Glutamatergic neuron (in vitro differentiated cells): ENCODE measurements around the gene GRK6. TPM values are rescaled to one million over a fixed set of nuclear protein-coding genes. Genes with fewer than 3 reads are reported as not detected.

Experiments
- DNase-seq: peaks from one replicate; pipeline ENCODE4 v3.0.0; 2022
- H3K27ac Mint-ChIP-seq: one replicate; pipeline ENCODE4 v1.8.0; 2020; ENCODE audit warnings: mild to moderate bottlenecking, mixed read lengths, inconsistent platforms; ENCODE audit not compliant: unreplicated experiment
- H3K27me3 Mint-ChIP-seq: one replicate; pipeline ENCODE4 v1.8.0; 2020; ENCODE audit warnings: mild to moderate bottlenecking, moderate library complexity, mixed read lengths, inconsistent platforms; ENCODE audit not compliant: unreplicated experiment
- H3K36me3 Mint-ChIP-seq: one replicate; pipeline ENCODE4 v1.8.0; 2020; ENCODE audit warnings: mild to moderate bottlenecking, mixed read lengths, inconsistent platforms; ENCODE audit not compliant: unreplicated experiment
- H3K4me1 Mint-ChIP-seq: one replicate; pipeline ENCODE4 v1.8.0; 2020; ENCODE audit warnings: mild to moderate bottlenecking, low read depth, mixed read lengths, inconsistent platforms; ENCODE audit not compliant: unreplicated experiment
- H3K4me3 Mint-ChIP-seq: one replicate; pipeline ENCODE4 v1.8.0; 2020; ENCODE audit warnings: mild to moderate bottlenecking, mixed read lengths, inconsistent platforms; ENCODE audit not compliant: unreplicated experiment
- H3K9me3 Mint-ChIP-seq: one replicate; pipeline ENCODE4 v1.8.0; 2020; ENCODE audit warnings: mild to moderate bottlenecking, moderate library complexity, mixed read lengths, inconsistent platforms; ENCODE audit not compliant: unreplicated experiment
- CTCF ChIP-seq: fragments of 200-600 bp; sonication (generic); IDR thresholded peaks from one replicate; pipeline ENCODE4 v1.5.0; 2021; ENCODE audit not compliant: partially characterized antibody, unreplicated experiment
- total RNA-seq: library from RNA; stranded (reverse); fragmentation: NEBNext Ultra II Directional; extraction: Animal tissue kit (Norgen Biotek cat#: 25700); gene quantifications from one replicate; pipeline ENCODE4 v1.2.1, GENCODE V29; 2021; ENCODE audit not compliant: unreplicated experiment

Gene GRK6
- total RNA-seq, 1 donor from 2014 or later: 43.9 TPM

- peaks cover 7% of the 10 kb centered on the region for H3K27me3 Mint-ChIP-seq
- peak overlapping the region; percentile 45 for H3K27ac Mint-ChIP-seq
- no peak for DNase-seq
- no peaks in the 10 kb centered on the region for H3K36me3 Mint-ChIP-seq
- H3K4me3 Mint-ChIP-seq: peak overlapping the region; percentile 10
- peaks cover 8% of the 10 kb centered on the region for H3K9me3 Mint-ChIP-seq
- H3K4me1 Mint-ChIP-seq: peaks cover 16% of the 10 kb centered on the region
- no peak for TF ChIP-seq CTCF
These were observed 65.7 kb downstream of the GRK6 start for GRCh38 chr5:177491983-177492746.

Other genes with a start within 250 kb of the GRK6 start
- 13.5 TPM for gene RAB24, start 123.0 kb upstream of the GRK6 start, total RNA-seq
- 88.2 TPM for gene PRELID1, start 122.9 kb upstream of the GRK6 start, total RNA-seq
- gene MXD3, start 114.8 kb upstream of the GRK6 start, total RNA-seq: 17.3 TPM
- 75.6 TPM for gene LMAN2, start 75.0 kb upstream of the GRK6 start, total RNA-seq
- gene RGS14, start 68.8 kb upstream of the GRK6 start, total RNA-seq: 15.9 TPM
- not detected for gene SLC34A1, start 42.2 kb upstream of the GRK6 start, total RNA-seq
- not detected for gene PFN3, start 26.0 kb upstream of the GRK6 start, total RNA-seq
- 5.4 TPM for gene F12, start 17.1 kb upstream of the GRK6 start, total RNA-seq
- gene PRR7, start 20.1 kb downstream of the GRK6 start, total RNA-seq: 4.1 TPM
- gene DBN1, start 47.0 kb downstream of the GRK6 start, total RNA-seq: 1,261 TPM
- 430 TPM for gene PDLIM7, start 70.9 kb downstream of the GRK6 start, total RNA-seq
- gene DOK3, start 83.2 kb downstream of the GRK6 start, total RNA-seq: 29.2 TPM
- 125 TPM for gene DDX41, start 90.3 kb downstream of the GRK6 start, total RNA-seq
- gene FAM193B, start 127.9 kb downstream of the GRK6 start, total RNA-seq: 227 TPM
- 94.6 TPM for gene TMED9, start 165.5 kb downstream of the GRK6 start, total RNA-seq
- gene B4GALT7, start 173.5 kb downstream of the GRK6 start, total RNA-seq: 29.3 TPM